ENCODE results near the gene MITD1. TPM values are rescaled to one million over a fixed set of nuclear protein-coding genes. Genes with fewer than 3 reads are reported as not detected.
"Not testable (repeated sequence)": the region's sequence is repeated elsewhere in the genome, so short reads cannot be mapped to it uniquely, and the experiment has no call there.

Gene MITD1
- total RNA-seq, 1 donor from 2014 or later = 28.1 TPM

DNA sequence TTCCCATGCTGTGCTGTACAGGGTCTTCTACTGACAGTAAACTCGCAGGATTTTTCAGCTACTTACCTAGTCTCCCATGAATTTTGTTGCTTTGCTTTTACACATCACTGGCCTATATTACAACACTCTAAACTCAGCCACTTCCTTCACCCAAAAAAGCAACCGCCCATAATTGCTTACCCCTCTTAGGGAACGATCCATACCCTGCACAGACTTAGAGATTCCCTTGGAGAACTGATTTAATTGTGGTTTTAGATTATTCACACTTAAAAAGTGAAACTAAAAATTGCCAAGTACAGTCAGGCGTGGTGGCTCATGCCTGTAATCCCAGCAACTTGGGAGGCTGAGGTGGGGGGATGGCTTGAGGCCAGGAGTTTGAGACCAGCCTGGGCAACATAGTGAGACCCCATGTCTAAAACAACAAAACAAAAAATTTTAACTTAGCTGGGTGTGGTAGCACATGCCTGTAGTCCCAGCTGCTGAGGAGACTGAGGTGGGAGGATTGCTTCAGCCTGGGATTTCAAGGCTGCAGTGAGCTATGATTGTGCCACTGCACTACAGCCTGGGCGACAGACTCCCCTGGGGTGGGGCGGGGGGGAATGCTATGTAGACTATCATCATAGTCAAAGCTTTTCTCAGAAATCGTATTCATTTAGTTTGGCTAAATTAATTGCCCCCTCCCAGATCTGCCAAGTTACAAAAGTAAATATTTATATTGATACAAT lies 19.4 kb upstream of the MITD1 start:
- Histone ChIP-seq H3K4me3 (no peak overlapping the region), H3K27ac (no peak overlapping the region), H3K9me3 (no peaks in the 10 kb centered on the region), H3K27me3 (ENCODE audit: low read depth) (no peaks in the 10 kb centered on the region), H3K4me1 (no peaks in the 10 kb centered on the region), H3K36me3 (peaks cover 31% of the 10 kb centered on the region)
- no peak for DNase-seq
- ATAC-seq = no peak
- intact Hi-C loops (cut with DNase I) = no loop called here
- TF ChIP-seq, protein P1, sequence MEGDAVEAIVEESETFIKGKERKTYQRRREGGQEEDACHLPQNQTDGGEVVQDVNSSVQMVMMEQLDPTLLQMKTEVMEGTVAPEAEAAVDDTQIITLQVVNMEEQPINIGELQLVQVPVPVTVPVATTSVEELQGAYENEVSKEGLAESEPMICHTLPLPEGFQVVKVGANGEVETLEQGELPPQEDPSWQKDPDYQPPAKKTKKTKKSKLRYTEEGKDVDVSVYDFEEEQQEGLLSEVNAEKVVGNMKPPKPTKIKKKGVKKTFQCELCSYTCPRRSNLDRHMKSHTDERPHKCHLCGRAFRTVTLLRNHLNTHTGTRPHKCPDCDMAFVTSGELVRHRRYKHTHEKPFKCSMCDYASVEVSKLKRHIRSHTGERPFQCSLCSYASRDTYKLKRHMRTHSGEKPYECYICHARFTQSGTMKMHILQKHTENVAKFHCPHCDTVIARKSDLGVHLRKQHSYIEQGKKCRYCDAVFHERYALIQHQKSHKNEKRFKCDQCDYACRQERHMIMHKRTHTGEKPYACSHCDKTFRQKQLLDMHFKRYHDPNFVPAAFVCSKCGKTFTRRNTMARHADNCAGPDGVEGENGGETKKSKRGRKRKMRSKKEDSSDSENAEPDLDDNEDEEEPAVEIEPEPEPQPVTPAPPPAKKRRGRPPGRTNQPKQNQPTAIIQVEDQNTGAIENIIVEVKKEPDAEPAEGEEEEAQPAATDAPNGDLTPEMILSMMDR (IDR thresholded peaks at IDR 0.05) = no peak

DNA sequence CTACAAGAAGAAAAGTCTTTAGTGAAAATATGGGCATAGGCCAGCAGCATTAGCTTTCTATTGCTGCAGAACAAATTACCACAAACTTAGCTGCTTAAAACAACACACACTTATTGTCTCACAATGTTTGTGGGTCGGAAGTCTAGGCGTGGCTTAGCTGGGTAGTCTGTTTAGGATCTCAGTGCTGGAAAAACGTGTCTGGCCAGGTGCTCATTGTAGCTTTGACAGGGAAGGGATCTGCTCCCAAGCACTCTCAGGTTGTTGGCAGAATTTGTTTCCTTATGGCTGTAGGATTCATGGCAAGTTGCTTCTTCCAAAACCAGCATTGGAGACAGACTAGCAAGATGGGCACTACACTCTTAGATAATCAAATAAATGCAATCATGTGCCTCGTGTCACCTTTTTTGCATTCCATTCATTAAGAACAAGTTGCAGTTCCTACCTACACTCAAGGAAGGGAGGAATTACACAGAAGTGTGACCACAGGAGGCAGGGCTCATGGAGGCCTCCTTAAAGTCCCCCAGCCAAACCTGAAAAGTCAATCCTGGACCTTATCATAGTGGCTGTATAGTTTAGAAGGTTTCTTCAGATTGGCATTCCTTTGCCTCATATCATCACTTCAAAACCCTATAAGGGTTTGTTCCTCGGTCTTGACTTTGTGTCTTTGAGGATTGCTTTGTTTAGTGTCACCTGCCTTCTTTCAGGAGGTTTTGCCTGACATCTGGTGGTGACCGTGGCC lies 17.4 kb upstream of the MITD1 start:
- H3K36me3 ChIP-seq = peaks cover 48% of the 10 kb centered on the region

DNA sequence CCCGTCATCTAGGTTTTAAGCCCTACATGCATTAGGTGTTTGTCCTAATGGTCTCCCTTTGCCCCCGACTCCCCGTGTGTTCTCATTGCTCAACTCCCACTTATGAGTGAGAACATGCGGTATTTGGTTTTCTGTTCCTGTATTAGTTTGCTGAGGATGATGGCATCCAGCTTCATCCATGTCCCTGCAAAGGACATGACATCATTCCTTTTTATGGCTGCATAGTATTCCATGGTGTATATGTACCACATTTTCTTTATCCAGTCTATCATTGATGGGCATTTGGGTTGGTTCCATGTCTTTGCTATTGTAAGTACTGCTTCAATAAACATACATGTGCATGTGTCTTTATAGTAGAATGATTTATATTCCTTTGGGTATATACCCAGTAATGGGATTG lies 11.5 kb upstream of the MITD1 start:
- H3K9me3 ChIP-seq; H3K27ac ChIP-seq; intact Hi-C loops (cut with DNase I); H3K4me3 ChIP-seq; H3K4me1 ChIP-seq; ATAC-seq; DNase-seq; H3K27me3 ChIP-seq (ENCODE audit: low read depth): not testable (repeated sequence)
- peaks cover 79% of the 10 kb centered on the region for H3K36me3 ChIP-seq

More for the DNA sequence above, 17.4 kb upstream of the MITD1 start:
- Histone ChIP-seq H3K4me3 (no peak overlapping the region), H3K4me1 (no peaks in the 10 kb centered on the region), H3K27me3 (ENCODE audit: low read depth) (no peaks in the 10 kb centered on the region), H3K9me3 (no peaks in the 10 kb centered on the region), H3K27ac (no peak overlapping the region)
- DNase-seq = no peak
- peak; percentile 35 to 90 for ATAC-seq
- TF ChIP-seq, protein P1 (IDR thresholded peaks at IDR 0.05) = no peak
- intact Hi-C loops (cut with DNase I) = no loop called here

DNA sequence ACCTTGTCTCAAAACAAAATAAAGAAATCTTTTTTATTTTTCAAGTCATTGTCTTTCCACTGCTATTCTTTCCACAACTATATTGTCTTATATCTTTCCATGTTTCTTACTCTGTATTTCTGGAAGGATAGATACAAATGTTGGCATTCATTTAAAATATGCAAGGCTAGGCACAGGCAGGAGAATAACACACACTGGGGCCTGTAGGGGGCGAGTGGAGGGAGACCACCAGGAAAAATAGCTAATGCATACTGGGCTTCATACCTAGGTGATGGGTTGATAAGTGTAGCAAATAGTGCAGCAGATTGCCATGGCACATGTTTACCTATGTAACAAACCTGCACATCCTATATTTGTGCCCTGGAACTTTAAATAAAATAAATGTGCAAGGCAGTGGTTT lies 9.7 kb upstream of the MITD1 start:
- Histone ChIP-seq H3K36me3 (peaks cover 67% of the 10 kb centered on the region), H3K4me3 (no peak overlapping the region), H3K4me1 (no peaks in the 10 kb centered on the region), H3K9me3 (no peaks in the 10 kb centered on the region), H3K27me3 (ENCODE audit: low read depth) (no peaks in the 10 kb centered on the region), H3K27ac (no peak overlapping the region)
- intact Hi-C loops (cut with DNase I) = no loop called here
- DNase-seq = no peak
- no peak for ATAC-seq
- TF ChIP-seq, protein P1 (IDR thresholded peaks at IDR 0.05) = no peak

DNA sequence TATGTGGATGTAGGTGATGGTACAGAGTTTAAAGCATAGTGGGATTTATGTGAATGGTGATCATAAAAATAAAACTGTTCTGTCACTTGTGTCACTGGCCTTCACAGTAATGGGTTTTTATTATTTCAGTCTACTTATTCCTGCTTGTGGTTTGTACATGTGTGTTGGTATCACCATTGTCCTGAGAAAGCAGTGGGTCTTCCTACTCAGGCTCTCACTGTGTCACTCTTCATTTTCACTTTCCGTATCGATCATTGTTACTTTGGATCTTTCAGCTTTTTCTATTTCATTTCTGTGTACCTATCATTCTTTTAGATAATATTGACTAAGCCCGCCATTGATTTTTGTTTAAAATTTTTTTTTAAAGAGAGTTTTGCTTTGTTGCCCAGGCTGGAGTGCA lies 7.5 kb upstream of the MITD1 start:
- intact Hi-C loops (cut with DNase I) = no loop called here
- peaks cover 48% of the 10 kb centered on the region for H3K36me3 ChIP-seq

More for the DNA sequence above, 7.5 kb upstream of the MITD1 start:
- H3K27ac ChIP-seq = no peak overlapping the region
- no peak for ATAC-seq
- H3K4me1 ChIP-seq = no peaks in the 10 kb centered on the region
- H3K9me3 ChIP-seq = no peaks in the 10 kb centered on the region
- TF ChIP-seq, protein P1 (IDR thresholded peaks at IDR 0.05) = no peak
- no peak for DNase-seq
- H3K4me3 ChIP-seq = no peak overlapping the region
- H3K27me3 ChIP-seq (ENCODE audit: low read depth) = no peaks in the 10 kb centered on the region
